Skeletal muscle satellite cell (primary cell): ENCODE measurements around the gene KRTAP23-1.

Experiments
- H3K27me3 ChIP-seq: 2 replicates; pipeline ENCODE4 v1.7.0; 2013; ENCODE audit warnings: low read length; ENCODE audit not compliant: control insufficient read depth, insufficient read depth
- H3K36me3 ChIP-seq: 2 replicates; pipeline ENCODE4 v1.7.0; 2013; ENCODE audit warnings: mild to moderate bottlenecking, control low read depth, low read length; ENCODE audit not compliant: insufficient read depth
- H3K4me1 ChIP-seq: 2 replicates; pipeline ENCODE4 v1.7.0; 2013; ENCODE audit warnings: low read length; ENCODE audit not compliant: control insufficient read depth, insufficient read depth
- H3K4me2 ChIP-seq: 2 replicates; pipeline ENCODE4 v1.7.0; 2013; ENCODE audit warnings: mild to moderate bottlenecking, low read length
- H3K4me3 ChIP-seq: 2 replicates; pipeline ENCODE4 v1.7.0; 2013; ENCODE audit warnings: low read length
- H3K9ac ChIP-seq: 2 replicates; pipeline ENCODE4 v1.7.0; 2013; ENCODE audit warnings: mild to moderate bottlenecking, low read depth, low read length, moderate library complexity
- H3K9me3 ChIP-seq: replicated peaks from 2 replicates; pipeline ENCODE4 v1.7.0; 2013; ENCODE audit warnings: mild to moderate bottlenecking, control low read depth, low read length

KRTAP23-1 gene

DNA sequence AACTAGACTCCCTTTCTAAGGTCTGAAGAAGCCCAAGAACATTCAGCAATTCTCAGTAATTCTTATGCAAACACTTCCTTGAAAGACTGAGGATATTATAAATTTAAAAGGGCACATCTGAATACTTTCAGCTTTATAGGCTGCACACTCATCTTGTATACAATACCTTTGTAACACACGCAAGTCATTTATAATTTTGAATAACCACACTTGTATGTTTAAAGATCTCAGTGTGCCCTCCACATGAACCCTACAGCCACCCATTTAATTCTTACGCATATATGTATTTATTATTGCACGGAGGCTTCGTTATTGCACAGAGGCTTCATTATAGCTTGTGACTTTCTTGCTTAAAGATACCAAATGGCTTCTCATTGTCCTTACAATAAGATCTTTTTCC is 9.7 kb downstream of the KRTAP23-1 start:
- H3K9me3 ChIP-seq: peaks cover 3% of the 10 kb centered on the region
- no peak overlapping the region for H3K4me2 ChIP-seq
- H3K9ac ChIP-seq: no peak overlapping the region
- H3K4me3 ChIP-seq: no peak overlapping the region
- H3K27me3 ChIP-seq: no peaks in the 10 kb centered on the region
- no peaks in the 10 kb centered on the region for H3K36me3 ChIP-seq
- no peaks in the 10 kb centered on the region for H3K4me1 ChIP-seq

DNA sequence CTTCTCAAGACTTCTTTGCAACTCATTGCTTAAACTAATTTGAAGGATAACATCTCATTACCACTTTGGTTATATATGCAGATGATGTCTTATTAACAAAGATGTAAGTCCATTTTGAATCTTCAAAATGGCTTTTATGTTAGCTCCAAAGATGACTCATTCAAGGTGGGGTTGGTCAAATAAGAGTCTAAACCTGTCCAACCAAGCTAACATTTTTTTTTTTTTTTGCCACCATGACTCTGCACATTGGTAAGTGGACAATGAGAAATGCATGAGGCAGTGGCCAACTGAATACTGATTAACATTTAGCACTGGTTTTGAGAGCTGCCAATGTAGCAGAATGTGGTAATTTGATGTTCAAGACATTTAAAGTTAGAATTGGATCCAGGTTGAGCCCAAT is 10.6 kb downstream of the KRTAP23-1 start:
- Histone ChIP-seq H3K4me3 (no peak overlapping the region), H3K9ac (no peak overlapping the region), H3K36me3 (no peaks in the 10 kb centered on the region), H3K4me2 (no peak overlapping the region), H3K27me3 (no peaks in the 10 kb centered on the region), H3K9me3 (peaks cover 3% of the 10 kb centered on the region), H3K4me1 (no peaks in the 10 kb centered on the region)

DNA sequence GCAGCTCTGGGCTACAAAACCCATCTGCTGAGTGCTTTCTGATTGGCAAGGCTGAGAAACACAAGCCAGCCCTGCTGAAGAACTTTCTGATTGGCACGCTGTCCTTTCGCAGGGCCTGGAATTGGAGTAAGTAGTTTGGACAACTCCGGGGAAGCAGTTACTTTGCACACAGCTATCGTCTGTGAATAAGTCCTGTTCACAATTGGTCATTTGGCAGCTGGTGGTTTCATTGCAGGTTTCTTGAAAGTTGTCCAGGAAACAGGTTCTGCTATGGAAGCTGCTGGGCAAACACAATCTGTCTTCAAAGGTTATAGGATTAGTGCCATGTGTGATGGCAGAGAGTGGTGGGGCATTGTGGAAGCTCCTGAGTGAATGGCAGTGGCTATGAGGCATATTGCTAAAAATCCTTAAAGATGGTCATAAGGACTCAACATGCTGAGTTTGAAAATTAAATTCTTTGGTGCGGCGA is 11.1 kb downstream of the KRTAP23-1 start, which contains the start of gene KRTAP27-1:
Gene KRTAP27-1 (minus strand): TSS at position 419 of the 469 bp plus-strand sequence. CDS start 26 bp downstream, at position 393.
- H3K4me3 ChIP-seq: no peak within 1 kb of the TSS
- no peaks in the 10 kb centered on the region for H3K4me1 ChIP-seq
- no peak within 1 kb of the TSS for H3K4me2 ChIP-seq
- no peaks in the 10 kb centered on the region for H3K36me3 ChIP-seq
- H3K9ac ChIP-seq: no peak within 1 kb of the TSS
- no peaks in the 10 kb centered on the region for H3K27me3 ChIP-seq
- H3K9me3 ChIP-seq: peaks cover 3% of the 10 kb centered on the region

DNA sequence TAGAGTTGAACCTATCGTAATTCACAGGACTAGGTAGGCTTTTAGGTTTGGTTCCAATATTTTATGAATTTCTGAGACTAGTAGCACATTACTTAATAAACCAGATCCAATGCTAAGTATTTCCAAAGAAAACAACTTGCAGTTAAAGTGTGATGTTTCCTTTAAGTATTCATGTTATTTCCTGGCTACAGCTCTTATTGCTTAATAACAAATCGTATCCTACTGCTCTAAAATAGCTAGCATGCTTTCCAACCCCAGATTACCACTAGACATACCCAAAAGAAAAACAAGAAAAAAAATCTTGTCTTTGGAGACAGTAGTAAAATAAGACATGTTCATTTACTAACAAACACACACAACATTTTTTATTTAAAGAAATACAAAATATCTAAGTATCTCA is 11.8 kb downstream of the KRTAP23-1 start:
- H3K27me3 ChIP-seq: no peaks in the 10 kb centered on the region
- no peaks in the 10 kb centered on the region for H3K36me3 ChIP-seq
- H3K4me2 ChIP-seq: no peak overlapping the region
- H3K4me1 ChIP-seq: no peaks in the 10 kb centered on the region
- no peak overlapping the region for H3K4me3 ChIP-seq
- no peak overlapping the region for H3K9ac ChIP-seq
- peaks cover 3% of the 10 kb centered on the region for H3K9me3 ChIP-seq

DNA sequence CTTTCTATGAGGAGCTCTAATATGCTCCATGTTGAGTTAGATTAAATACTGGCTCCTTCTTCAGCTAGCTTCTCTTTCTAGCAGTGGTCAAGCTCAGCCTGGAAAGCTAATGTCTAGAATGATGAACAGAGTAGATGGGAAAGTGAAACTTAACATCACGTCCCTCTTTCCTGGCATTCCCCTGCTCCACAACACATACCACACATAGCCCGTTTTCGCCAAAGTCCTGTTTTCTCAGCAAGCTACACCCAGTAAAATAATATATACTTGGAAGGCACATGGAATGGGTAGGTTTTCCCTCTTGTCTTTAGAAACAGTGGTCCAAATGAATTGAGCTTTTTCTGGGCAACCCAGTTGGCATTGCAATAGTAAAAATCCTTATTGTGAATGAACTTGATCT is 14.7 kb downstream of the KRTAP23-1 start:
- no peak overlapping the region for H3K9ac ChIP-seq
- H3K4me3 ChIP-seq: no peak overlapping the region
- no peak overlapping the region for H3K4me2 ChIP-seq
- H3K9me3 ChIP-seq: peaks cover 6% of the 10 kb centered on the region
- H3K4me1 ChIP-seq: no peaks in the 10 kb centered on the region
- no peaks in the 10 kb centered on the region for H3K36me3 ChIP-seq
- no peaks in the 10 kb centered on the region for H3K27me3 ChIP-seq

DNA sequence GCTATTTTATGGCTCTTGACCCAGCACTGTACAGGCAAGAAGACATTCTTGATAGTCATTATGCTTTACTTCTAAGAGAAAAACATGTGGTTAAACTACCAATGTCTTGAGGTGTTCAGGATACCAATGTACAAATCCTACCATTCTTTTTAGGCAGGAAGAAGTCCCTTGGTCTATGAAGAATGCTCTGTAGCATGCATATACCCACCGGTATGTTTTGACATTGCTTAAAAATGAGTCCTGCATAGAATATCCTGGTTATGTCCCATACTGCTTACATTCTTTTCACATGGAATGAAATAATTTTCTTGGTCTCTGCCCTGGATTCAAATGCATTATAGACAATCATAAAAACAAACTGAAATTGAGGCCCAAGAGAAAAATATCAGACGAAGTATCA is 15.7 kb downstream of the KRTAP23-1 start:
- H3K4me1 ChIP-seq: no peaks in the 10 kb centered on the region

DNA sequence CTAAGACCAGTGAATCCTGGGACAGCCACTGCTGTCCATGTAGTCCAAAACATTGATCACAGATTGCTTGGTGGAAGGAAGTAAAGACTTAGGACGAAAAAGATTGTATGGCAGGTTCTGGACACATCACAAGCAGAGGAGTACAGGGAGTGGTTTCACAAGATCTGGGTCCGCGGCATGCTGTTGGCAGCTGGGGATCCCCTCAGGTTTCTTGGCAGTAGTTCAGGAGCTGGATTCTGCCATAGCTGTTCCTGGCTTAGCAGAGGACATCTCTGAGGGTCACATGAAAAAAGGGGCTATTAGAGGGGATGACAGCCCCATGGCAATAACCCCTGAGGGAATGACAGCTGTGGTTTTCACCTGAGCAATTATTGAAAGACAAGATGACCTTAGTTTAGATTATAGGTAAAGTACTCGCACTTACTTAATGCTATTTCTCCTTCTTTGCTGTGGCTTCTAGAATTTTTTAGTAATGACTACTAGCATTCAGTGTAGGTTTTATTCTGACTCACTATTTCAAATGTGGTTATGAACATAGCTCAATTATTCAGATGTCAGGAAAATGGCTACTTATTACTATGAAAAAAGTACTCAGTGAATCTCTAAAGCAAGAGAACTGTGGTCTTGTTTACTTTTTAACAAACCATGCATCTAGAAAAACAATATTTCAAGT is 19.1 kb downstream of the KRTAP23-1 start:
- Histone ChIP-seq H3K4me2 (no peak overlapping the region), H3K4me3 (no peak overlapping the region), H3K4me1 (no peaks in the 10 kb centered on the region), H3K9ac (no peak overlapping the region), H3K27me3 (no peaks in the 10 kb centered on the region), H3K36me3 (no peaks in the 10 kb centered on the region), H3K9me3 (peaks cover 16% of the 10 kb centered on the region)

More for the DNA sequence above, 15.7 kb downstream of the KRTAP23-1 start:
- Histone ChIP-seq H3K9me3 (peaks cover 11% of the 10 kb centered on the region), H3K4me3 (no peak overlapping the region), H3K36me3 (no peaks in the 10 kb centered on the region), H3K4me2 (no peak overlapping the region), H3K27me3 (no peaks in the 10 kb centered on the region), H3K9ac (no peak overlapping the region)

DNA sequence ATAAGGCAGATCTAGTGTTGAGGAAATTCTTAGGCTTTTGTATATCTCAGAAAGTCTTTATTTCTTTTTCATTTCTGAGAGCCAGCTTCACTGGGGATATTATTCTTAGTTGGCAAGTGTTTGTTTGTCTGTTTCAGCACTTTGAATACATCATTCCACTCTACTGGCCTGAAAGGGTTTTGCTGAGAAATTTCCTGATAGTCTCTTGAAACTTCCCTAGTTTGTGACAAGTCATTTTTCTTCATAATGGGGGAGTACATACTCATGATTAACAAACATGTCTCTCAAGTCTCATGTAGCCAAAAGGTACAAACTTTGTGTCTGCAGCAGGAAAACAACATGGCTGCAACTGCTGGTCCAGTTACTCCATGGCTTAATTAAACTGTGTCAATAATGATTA is 22.0 kb downstream of the KRTAP23-1 start:
- H3K27me3 ChIP-seq: no peaks in the 10 kb centered on the region
- no peak overlapping the region for H3K4me3 ChIP-seq
- no peak overlapping the region for H3K4me2 ChIP-seq
- peaks cover 16% of the 10 kb centered on the region for H3K9me3 ChIP-seq
- no peaks in the 10 kb centered on the region for H3K36me3 ChIP-seq
- no peak overlapping the region for H3K9ac ChIP-seq
- H3K4me1 ChIP-seq: no peaks in the 10 kb centered on the region

DNA sequence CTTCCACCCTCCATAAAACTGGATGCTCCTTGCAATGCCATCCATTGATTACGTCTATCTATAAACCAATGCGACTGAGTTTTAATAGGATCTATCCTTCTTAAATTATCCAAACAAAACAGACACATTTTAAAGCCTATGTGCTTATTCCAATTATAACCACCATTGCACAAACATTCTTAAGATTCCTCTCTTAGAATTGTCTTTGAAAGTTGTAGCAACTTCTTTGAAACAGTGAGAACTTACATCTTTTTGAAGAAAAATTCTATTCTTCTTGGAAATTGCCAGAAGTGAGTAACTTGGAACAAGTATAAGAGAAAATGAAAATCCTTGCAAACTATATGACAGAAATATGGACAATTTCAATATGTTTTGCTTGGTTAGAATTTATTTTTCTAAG is 28.2 kb downstream of the KRTAP23-1 start, which contains the start of gene KRTAP26-1:
Gene KRTAP26-1 (minus strand): TSS at position 101 of the 400 bp plus-strand sequence. CDS start 280 bp downstream, outside the sequence.
- no peaks in the 10 kb centered on the region for H3K27me3 ChIP-seq
- H3K9me3 ChIP-seq: peaks cover 7% of the 10 kb centered on the region
- no peak within 1 kb of the TSS for H3K4me2 ChIP-seq
- H3K4me3 ChIP-seq: no peak within 1 kb of the TSS
- no peak within 1 kb of the TSS for H3K9ac ChIP-seq
- H3K4me1 ChIP-seq: no peaks in the 10 kb centered on the region
- H3K36me3 ChIP-seq: no peaks in the 10 kb centered on the region

DNA sequence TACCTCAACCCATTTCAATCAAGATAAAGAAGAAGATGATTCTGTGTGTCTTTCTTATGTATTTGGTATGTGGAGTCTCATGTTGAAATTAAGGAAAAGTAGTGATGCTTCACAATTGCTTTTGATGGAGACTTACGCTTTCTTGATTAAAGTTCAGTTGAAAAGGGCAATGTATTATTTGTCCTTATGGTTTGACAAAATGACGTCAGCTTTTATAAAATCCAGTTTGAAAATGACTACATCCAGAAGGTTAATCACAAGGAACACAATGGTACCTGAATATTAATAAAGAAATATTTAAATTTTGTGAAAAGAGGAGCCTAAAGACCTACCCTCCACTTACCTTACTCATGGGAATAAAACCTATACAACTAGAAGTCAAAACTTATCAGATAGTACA is 32.7 kb downstream of the KRTAP23-1 start:
- Histone ChIP-seq H3K36me3 (no peaks in the 10 kb centered on the region), H3K9me3 (peaks cover 12% of the 10 kb centered on the region), H3K4me1 (no peaks in the 10 kb centered on the region), H3K4me2 (no peak overlapping the region), H3K9ac (no peak overlapping the region), H3K27me3 (no peaks in the 10 kb centered on the region), H3K4me3 (no peak overlapping the region)

DNA sequence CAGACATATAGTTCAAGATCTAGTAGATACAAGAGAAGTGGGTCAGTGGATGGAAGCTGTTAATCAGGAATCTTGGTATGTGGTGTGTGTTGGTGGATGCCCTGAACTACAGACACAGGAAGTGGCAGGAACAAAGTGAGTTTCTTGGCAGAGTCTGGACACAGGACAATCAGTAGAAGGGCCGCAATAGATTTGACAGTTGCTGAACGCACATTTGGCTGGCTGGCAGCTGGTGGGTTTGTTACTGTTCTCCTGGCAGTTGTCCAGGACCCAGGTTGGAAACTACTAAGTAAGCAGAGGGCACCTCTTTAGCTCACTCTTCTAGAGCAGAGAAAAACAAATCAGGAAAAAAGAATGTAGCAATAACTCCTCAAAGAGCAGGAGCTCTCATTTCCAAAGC is 41.5 kb downstream of the KRTAP23-1 start:
- no peak overlapping the region for H3K4me2 ChIP-seq
- no peaks in the 10 kb centered on the region for H3K27me3 ChIP-seq
- no peaks in the 10 kb centered on the region for H3K4me1 ChIP-seq
- no peak overlapping the region for H3K9ac ChIP-seq
- H3K9me3 ChIP-seq: no peaks in the 10 kb centered on the region
- H3K36me3 ChIP-seq: no peaks in the 10 kb centered on the region
- no peak overlapping the region for H3K4me3 ChIP-seq

DNA sequence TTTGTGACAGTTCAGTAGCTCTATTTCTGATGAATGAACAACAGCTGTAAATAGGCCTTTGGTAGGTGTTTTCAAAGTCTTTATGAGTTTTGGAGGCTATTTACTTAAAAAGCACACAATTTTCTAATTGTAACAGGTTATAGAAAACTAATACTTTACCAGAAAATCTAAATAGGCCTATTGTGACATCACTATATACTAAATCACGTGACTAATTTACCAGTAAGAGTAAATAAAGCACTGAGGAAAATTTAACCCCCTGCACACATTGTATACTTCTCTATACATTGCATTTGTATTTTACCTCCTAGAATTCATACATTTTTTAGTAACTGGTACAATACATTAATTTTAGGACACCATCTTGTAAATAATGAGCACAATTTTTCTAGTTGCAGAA is 43.3 kb downstream of the KRTAP23-1 start:
- Histone ChIP-seq H3K27me3 (no peaks in the 10 kb centered on the region), H3K4me2 (no peak overlapping the region), H3K36me3 (no peaks in the 10 kb centered on the region), H3K9me3 (no peaks in the 10 kb centered on the region), H3K9ac (no peak overlapping the region), H3K4me1 (no peaks in the 10 kb centered on the region), H3K4me3 (no peak overlapping the region)
